B cell (primary cell): Measurements from ENCODE around the gene ABHD12B. TPM values are rescaled to one million over a fixed set of nuclear protein-coding genes. Genes with fewer than 3 reads are reported as not detected.
"Not testable (repeated sequence)": the region's sequence is repeated elsewhere in the genome, so short reads cannot be mapped to it uniquely, and the experiment has no call there.

Experiments
- ATAC-seq: fragments of 200-7000 bp; cut with Tn5 transposase; one replicate; pipeline ENCODE4 v1.10.0; 2021; ENCODE audit warnings: low read depth, mild to moderate bottlenecking, moderate number of reproducible peaks, moderate library complexity
- CTCF ChIA-PET: fragments of 350-600 bp; sonication (Branson Sonifier 250); formaldehyde crosslinking; loops from one replicate; lab custom pipeline; 2021; ENCODE audit warnings: antibody characterized with exemption, inconsistent platforms; lab: Charles Lee
- POLR2A ChIA-PET: fragments of 350-600 bp; sonication (Branson Sonifier 250); formaldehyde crosslinking; loops from one replicate; lab custom pipeline; 2021; ENCODE audit warnings: antibody characterized with exemption; lab: Charles Lee
- DNase-seq: peaks from one replicate; pipeline ENCODE4 v3.0.0; 2013
- H2AFZ ChIP-seq: 2 replicates; pipeline ENCODE4 v1.6.1; 2012; ENCODE audit warnings: mild to moderate bottlenecking, low read depth, low read length; ENCODE audit not compliant: insufficient read depth, poor library complexity, severe bottlenecking
- H3K27ac ChIP-seq, 2 donors: 1 replicate in 1 of 2; 2 replicates in 1 of 2; pipeline ENCODE4 v1.5.1; 2012 to 2013; ENCODE audit warnings: low read length in 2 of 2, mild to moderate bottlenecking in 2 of 2, moderate library complexity in 1 of 2
- H3K27me3 ChIP-seq, 4 experiments: fragments of 200-600 bp in 1 of 4; sonication (generic) in 1 of 4; replicated peaks in 1 of 4; 1 replicate in 2 of 4; 2 replicates in 2 of 4; pipeline versions ENCODE4 v1.6.1 to v1.7.0; 2013 to 2016; ENCODE audit warnings: low read length in 3 of 4, mild to moderate bottlenecking in 2 of 4, mixed read lengths in 1 of 4, moderate library complexity in 1 of 4; ENCODE audit not compliant: insufficient read depth in 4 of 4, control insufficient read depth in 3 of 4; ENCODE audit errors: control extremely low read depth in 1 of 4
- H3K36me3 ChIP-seq, 2 experiments: replicated peaks in 1 of 2; 1 replicate in 1 of 2; 2 replicates in 1 of 2; pipeline versions ENCODE4 v1.6.1 to v1.7.1; 2013; ENCODE audit warnings: low read length in 1 of 2; ENCODE audit not compliant: insufficient read depth in 2 of 2, control insufficient read depth in 1 of 2; ENCODE audit errors: control extremely low read depth in 1 of 2, extremely low read depth in 1 of 2
- H3K4me1 ChIP-seq, 2 donors: fragments of 200-600 bp in 1 of 2; sonication (generic) in 1 of 2; 1 replicate in 1 of 2; 2 replicates in 1 of 2; pipeline versions ENCODE4 v1.5.1 to v1.6.1; 2013 to 2017; ENCODE audit warnings: low read length in 2 of 2; ENCODE audit not compliant: control insufficient read depth in 2 of 2, insufficient read depth in 2 of 2
- H3K4me2 ChIP-seq: replicated peaks from 2 replicates; pipeline ENCODE3; 2012; ENCODE audit warnings: mild to moderate bottlenecking, low read depth, low read length; ENCODE audit not compliant: poor library complexity, severe bottlenecking
- H3K4me3 ChIP-seq, 5 experiments: fragments of 200-600 bp in 1 of 5; sonication (generic) in 1 of 5; 1 replicate in 3 of 5; 2 replicates in 2 of 5; pipeline versions ENCODE4 v1.5.1 to v1.7.0; 2011 to 2016; ENCODE audit warnings: low read length in 4 of 5, mild to moderate bottlenecking in 4 of 5, low read depth in 2 of 5, control low read depth in 1 of 5, moderate library complexity in 1 of 5; ENCODE audit not compliant: insufficient read depth in 1 of 5; ENCODE audit errors: control extremely low read depth in 1 of 5, extremely low read depth in 1 of 5
- H3K79me2 ChIP-seq: fragments of 200-600 bp; sonication (generic); one replicate; pipeline ENCODE4 v1.6.0; 2016; ENCODE audit warnings: low read length; ENCODE audit not compliant: control insufficient read depth, insufficient read depth
- H3K9ac ChIP-seq: fragments of 200-600 bp; sonication (generic); 2 replicates; pipeline ENCODE4 v1.6.1; 2017; ENCODE audit warnings: mild to moderate bottlenecking, low read length, moderate library complexity
- H3K9me3 ChIP-seq, 3 donors: one replicate each; pipeline versions ENCODE4 v1.6.1 to v1.7.1; 2013; ENCODE audit warnings: low read length in 2 of 3; ENCODE audit not compliant: control insufficient read depth in 2 of 3, insufficient read depth in 1 of 3; ENCODE audit errors: control extremely low read depth in 1 of 3
- H4K20me1 ChIP-seq: 2 replicates; pipeline ENCODE4 v1.6.0; 2012; ENCODE audit warnings: mild to moderate bottlenecking, low read length; ENCODE audit not compliant: insufficient read depth, control insufficient read depth, poor library complexity, severe bottlenecking
- H3K27ac Mint-ChIP-seq: one replicate; pipeline ENCODE4 v1.8.0; 2021; ENCODE audit warnings: mixed read lengths
- H3K27me3 Mint-ChIP-seq: one replicate; pipeline ENCODE4 v1.8.0; 2021; ENCODE audit warnings: mixed read lengths
- H3K4me1 Mint-ChIP-seq: one replicate; pipeline ENCODE4 v1.8.0; 2021; ENCODE audit warnings: mixed read lengths
- H3K4me3 Mint-ChIP-seq: one replicate; pipeline ENCODE4 v1.8.0; 2021; ENCODE audit warnings: mixed read lengths
- H3K9me3 Mint-ChIP-seq: one replicate; pipeline ENCODE4 v1.8.0; 2022; ENCODE audit warnings: mixed read lengths; ENCODE audit not compliant: insufficient read depth
- CTCF ChIP-seq: fragments of 200-600 bp; IDR thresholded peaks from one replicate; pipeline ENCODE4 v1.8.0; 2022; ENCODE audit warnings: antibody characterized with exemption, mild to moderate bottlenecking
- EZH2 ChIP-seq: IDR thresholded peaks from 2 replicates; pipeline ENCODE4 v1.6.1; 2012; ENCODE audit warnings: borderline replicate concordance, low read depth, mild to moderate bottlenecking, moderate library complexity, low read length; ENCODE audit not compliant: insufficient read depth, poor library complexity, severe bottlenecking
- WGBS: methylation state at CpG from one replicate; pipeline ENCODE4 v1.1.5; 2013; ENCODE audit warnings: missing lambda C conversion rate; ENCODE audit not compliant: insufficient coverage; 5-methylcytosine and 5-hydroxymethylcytosine counted together
- intact Hi-C: fragments of 100-400 bp; cut with micrococcal nuclease; formaldehyde crosslinking; loops from one replicate; pipeline ENCODE4 v1.10.0; 2022
- polyA plus RNA-seq: library from polyadenylated mRNA; depleted of rRNA; stranded (reverse); fragments of >200 nt; gene quantifications from 2 replicates; pipeline ENCODE4 v1.2.3, GENCODE V29; 2012
- total RNA-seq, 2 donors: library from RNA; stranded (reverse); fragments of 120-200 nt in 1 of 2; gene quantifications; 1 replicate in 1 of 2; 2 replicates in 1 of 2; pipeline versions ENCODE4 v1.2.3 to v1.2.4, GENCODE V29; 2013 to 2022

The ABHD12B gene
- total and polyA plus RNA-seq, 2 donors (not counting 1 experiment from before 2014, with no cell fraction given): not detected

GRCh38 chr14:50937800-50938199 lies 65.9 kb downstream of the ABHD12B start:
- H3K9me3 Mint-ChIP-seq: no peaks in the 10 kb centered on the region
- Histone ChIP-seq H2AFZ (no peak overlapping the region), H3K9ac (no peak overlapping the region), H3K27ac (no peak overlapping the region), H3K4me2 (no peak overlapping the region), H3K27me3 (peaks cover 0 to 13% (median 11%) of the 10 kb centered on the region in 4 experiments), H3K4me3 (no peak overlapping the region), H4K20me1 (no peaks in the 10 kb centered on the region), H3K4me1 (no peaks in the 10 kb centered on the region), H3K36me3 (no peaks in the 10 kb centered on the region), H3K9me3 (no peaks in the 10 kb centered on the region), H3K79me2 (no peaks in the 10 kb centered on the region)
- intact Hi-C loops: no loop called here
- CTCF ChIA-PET: no interaction called here
- DNase-seq: no peak
- no peaks in the 10 kb centered on the region for H3K4me1 Mint-ChIP-seq
- no peak overlapping the region for H3K4me3 Mint-ChIP-seq
- 74% methylated on average over 2 of the region's 4 CpGs for WGBS
- peaks cover 55% of the 10 kb centered on the region for H3K27me3 Mint-ChIP-seq
- TF ChIP-seq CTCF: no peak
- no peak for TF ChIP-seq EZH2
- POLR2A ChIA-PET: no interaction called here
- H3K27ac Mint-ChIP-seq: no peak overlapping the region
- no peak for ATAC-seq

GRCh38 chr14:50941151-50941550 lies 69.3 kb downstream of the ABHD12B start:
- no peaks in the 10 kb centered on the region for H3K79me2 ChIP-seq
- ATAC-seq (no peak), DNase-seq (no peak)
- H4K20me1 ChIP-seq: no peaks in the 10 kb centered on the region
- ChIA-PET POLR2A (interaction anchor here (0.6 kb wide), 1 partner anchor 756 kb away, joined by 8 read pairs; no protein-coding TSS in a partner anchor), CTCF (no interaction called here)
- peaks cover 50% of the 10 kb centered on the region for H3K27me3 Mint-ChIP-seq
- H3K4me3 ChIP-seq: peak overlapping the region in 1 of 5 experiments; percentile 11
- H3K9me3 Mint-ChIP-seq: no peaks in the 10 kb centered on the region
- H3K27me3 ChIP-seq: peaks cover 0 to 35% (median 25%) of the 10 kb centered on the region in 4 experiments
- no peaks in the 10 kb centered on the region for H3K36me3 ChIP-seq
- H3K27ac ChIP-seq: no peak overlapping the region
- peaks cover 0 to 3% (median 0%) of the 10 kb centered on the region in 3 donors for H3K9me3 ChIP-seq
- no peak overlapping the region for H3K9ac ChIP-seq
- peaks cover 17% of the 10 kb centered on the region for H3K4me1 Mint-ChIP-seq
- H3K27ac Mint-ChIP-seq: no peak overlapping the region
- H3K4me2 ChIP-seq: no peak overlapping the region
- no peak overlapping the region for H2AFZ ChIP-seq
- WGBS: 71% methylated on average over 5 of the region's 6 CpGs
- intact Hi-C loops: no loop called here
- TF ChIP-seq CTCF: no peak
- no peak for TF ChIP-seq EZH2
- peaks cover 18 to 20% of the 10 kb centered on the region in 2 donors for H3K4me1 ChIP-seq
- no peak overlapping the region for H3K4me3 Mint-ChIP-seq

- H3K4me2 ChIP-seq, POLR2A ChIA-PET, H3K27ac ChIP-seq, H4K20me1 ChIP-seq, H3K27ac Mint-ChIP-seq, CTCF ChIA-PET, H3K9me3 ChIP-seq, H3K4me3 Mint-ChIP-seq, H3K79me2 ChIP-seq, H3K9ac ChIP-seq, H3K36me3 ChIP-seq, DNase-seq, H2AFZ ChIP-seq, ATAC-seq, intact Hi-C loops, H3K9me3 Mint-ChIP-seq: not testable (repeated sequence)
- Histone ChIP-seq H3K27me3 (peaks cover 0 to 35% (median 25%) of the 10 kb centered on the region in 4 experiments), H3K4me1 (peaks cover 18 to 20% of the 10 kb centered on the region in 2 donors), H3K4me3 (peak overlapping the region in 1 of 5 experiments; percentile 36)
- H3K4me1 Mint-ChIP-seq: peaks cover 17% of the 10 kb centered on the region
- peaks cover 50% of the 10 kb centered on the region for H3K27me3 Mint-ChIP-seq
- WGBS: 76% methylated on average over 5 of the region's 8 CpGs
Measured at GRCh38 chr14:50941638-50942037, 69.8 kb downstream of the ABHD12B start.
